ENCODE measurements around the gene FOSL2. TPM values are rescaled to one million over a fixed set of nuclear protein-coding genes. Genes with fewer than 3 reads are reported as not detected.

FOSL2 gene
- total and polyA plus RNA-seq, 2 donors: 6.0 to 37.1 TPM

- no peak for DNase-seq (ENCODE audit: low read depth in 6 of 9, low spot score in 9 of 9)
- WGBS: 98% methylated on average over 6 of the region's 6 CpGs
- Histone ChIP-seq H3K36me3 (ENCODE audit: control insufficient read depth in 2 of 2, insufficient read depth in 2 of 2, low read length in 1 of 2) (peaks cover 0 to 4% of the 10 kb centered on the region in 2 donors), H3K9me3 (ENCODE audit: control insufficient read depth in 2 of 2, insufficient read depth in 1 of 2, low read length in 1 of 2) (no peaks in the 10 kb centered on the region), H3K27me3 (ENCODE audit: control insufficient read depth in 2 of 2, insufficient read depth in 1 of 2, low read length in 1 of 2) (peaks cover 0 to 10% of the 10 kb centered on the region in 2 donors), H3K4me1 (ENCODE audit: control insufficient read depth in 2 of 2, insufficient read depth in 2 of 2, low read length in 2 of 2) (peaks cover 10 to 26% of the 10 kb centered on the region in 2 donors), H3K4me3 (ENCODE audit: low read length in 2 of 2) (no peak overlapping the region), H3K27ac (ENCODE audit: low read depth in 1 of 2, low read length in 1 of 2) (no peak overlapping the region)
Observed at GRCh38 chr2:28401948-28402550, 9.4 kb downstream of the FOSL2 start.

- Histone ChIP-seq H3K36me3 (ENCODE audit: control insufficient read depth in 2 of 2, insufficient read depth in 2 of 2, low read length in 1 of 2) (peaks cover 0 to 6% of the 10 kb centered on the region in 2 donors), H3K4me3 (ENCODE audit: low read length in 2 of 2) (no peak overlapping the region), H3K9me3 (ENCODE audit: control insufficient read depth in 2 of 2, insufficient read depth in 1 of 2, low read length in 1 of 2) (no peaks in the 10 kb centered on the region), H3K27me3 (ENCODE audit: control insufficient read depth in 2 of 2, insufficient read depth in 1 of 2, low read length in 1 of 2) (peaks cover 0 to 4% of the 10 kb centered on the region in 2 donors), H3K4me1 (ENCODE audit: control insufficient read depth in 2 of 2, insufficient read depth in 2 of 2, low read length in 2 of 2) (peaks cover 10 to 37% of the 10 kb centered on the region in 2 donors), H3K27ac (ENCODE audit: low read depth in 1 of 2, low read length in 1 of 2) (no peak overlapping the region)
- DNase-seq (ENCODE audit: low read depth in 6 of 9, low spot score in 9 of 9): no peak
- 53% methylated on average over 7 of the region's 7 CpGs for WGBS
Observed at GRCh38 chr2:28403370-28403956, 10.8 kb downstream of the FOSL2 start.

GRCh38 chr2:28404086-28404485, 11.4 kb downstream of the FOSL2 start:
- WGBS: 97% methylated on average over 11 of the region's 11 CpGs
- H3K4me1 ChIP-seq (ENCODE audit: control insufficient read depth in 2 of 2, insufficient read depth in 2 of 2, low read length in 2 of 2): peaks cover 14 to 39% of the 10 kb centered on the region in 2 donors

GRCh38 chr2:28405537-28405936, 12.9 kb downstream of the FOSL2 start:
- Histone ChIP-seq H3K36me3 (ENCODE audit: control insufficient read depth in 2 of 2, insufficient read depth in 2 of 2, low read length in 1 of 2) (peaks cover 0 to 8% of the 10 kb centered on the region in 2 donors), H3K4me1 (ENCODE audit: control insufficient read depth in 2 of 2, insufficient read depth in 2 of 2, low read length in 2 of 2) (peaks cover 22 to 49% of the 10 kb centered on the region in 2 donors), H3K9me3 (ENCODE audit: control insufficient read depth in 2 of 2, insufficient read depth in 1 of 2, low read length in 1 of 2) (no peaks in the 10 kb centered on the region), H3K4me3 (ENCODE audit: low read length in 2 of 2) (no peak overlapping the region), H3K27me3 (ENCODE audit: control insufficient read depth in 2 of 2, insufficient read depth in 1 of 2, low read length in 1 of 2) (no peaks in the 10 kb centered on the region), H3K27ac (ENCODE audit: low read depth in 1 of 2, low read length in 1 of 2) (no peak overlapping the region)
- DNase-seq (ENCODE audit: low read depth in 6 of 9, low spot score in 9 of 9): no peak
- WGBS: over 99% methylated on average over 3 of the region's 3 CpGs

More at GRCh38 chr2:28404086-28404485, 11.4 kb downstream of the FOSL2 start:
- peaks cover 0 to 3% of the 10 kb centered on the region in 2 donors for H3K27me3 ChIP-seq (ENCODE audit: control insufficient read depth in 2 of 2, insufficient read depth in 1 of 2, low read length in 1 of 2)
- H3K4me3 ChIP-seq (ENCODE audit: low read length in 2 of 2): no peak overlapping the region
- no peak overlapping the region for H3K27ac ChIP-seq (ENCODE audit: low read depth in 1 of 2, low read length in 1 of 2)
- peaks cover 0 to 8% of the 10 kb centered on the region in 2 donors for H3K36me3 ChIP-seq (ENCODE audit: control insufficient read depth in 2 of 2, insufficient read depth in 2 of 2, low read length in 1 of 2)
- no peaks in the 10 kb centered on the region for H3K9me3 ChIP-seq (ENCODE audit: control insufficient read depth in 2 of 2, insufficient read depth in 1 of 2, low read length in 1 of 2)
- DNase-seq (ENCODE audit: low read depth in 6 of 9, low spot score in 9 of 9): no peak

- no peak overlapping the region for H3K27ac ChIP-seq (ENCODE audit: low read depth in 1 of 2, low read length in 1 of 2)
- no peak overlapping the region for H3K4me3 ChIP-seq (ENCODE audit: low read length in 2 of 2)
- no peaks in the 10 kb centered on the region for H3K9me3 ChIP-seq (ENCODE audit: control insufficient read depth in 2 of 2, insufficient read depth in 1 of 2, low read length in 1 of 2)
- peak in 1 of 9 donors; percentile 58 for DNase-seq (ENCODE audit: low read depth in 6 of 9, low spot score in 9 of 9)
- 78% methylated on average over 16 of the region's 16 CpGs for WGBS
- H3K36me3 ChIP-seq (ENCODE audit: control insufficient read depth in 2 of 2, insufficient read depth in 2 of 2, low read length in 1 of 2): peaks cover 0 to 8% of the 10 kb centered on the region in 2 donors
- no peaks in the 10 kb centered on the region for H3K27me3 ChIP-seq (ENCODE audit: control insufficient read depth in 2 of 2, insufficient read depth in 1 of 2, low read length in 1 of 2)
- peaks cover 28 to 58% of the 10 kb centered on the region in 2 donors for H3K4me1 ChIP-seq (ENCODE audit: control insufficient read depth in 2 of 2, insufficient read depth in 2 of 2, low read length in 2 of 2)
Observed at GRCh38 chr2:28406276-28407096, 13.8 kb downstream of the FOSL2 start.

GRCh38 chr2:28407131-28407975, 14.7 kb downstream of the FOSL2 start:
- 97% methylated on average over 8 of the region's 8 CpGs for WGBS
- DNase-seq (ENCODE audit: low read depth in 6 of 9, low spot score in 9 of 9): no peak
- H3K36me3 ChIP-seq (ENCODE audit: control insufficient read depth in 2 of 2, insufficient read depth in 2 of 2, low read length in 1 of 2): peaks cover 0 to 10% of the 10 kb centered on the region in 2 donors
- no peaks in the 10 kb centered on the region for H3K27me3 ChIP-seq (ENCODE audit: control insufficient read depth in 2 of 2, insufficient read depth in 1 of 2, low read length in 1 of 2)
- no peaks in the 10 kb centered on the region for H3K9me3 ChIP-seq (ENCODE audit: control insufficient read depth in 2 of 2, insufficient read depth in 1 of 2, low read length in 1 of 2)
- no peak overlapping the region for H3K4me3 ChIP-seq (ENCODE audit: low read length in 2 of 2)
- H3K27ac ChIP-seq (ENCODE audit: low read depth in 1 of 2, low read length in 1 of 2): no peak overlapping the region
- H3K4me1 ChIP-seq (ENCODE audit: control insufficient read depth in 2 of 2, insufficient read depth in 2 of 2, low read length in 2 of 2): peaks cover 25 to 66% of the 10 kb centered on the region in 2 donors

- peaks cover 5 to 10% of the 10 kb centered on the region in 2 donors for H3K36me3 ChIP-seq (ENCODE audit: control insufficient read depth in 2 of 2, insufficient read depth in 2 of 2, low read length in 1 of 2)
- no peaks in the 10 kb centered on the region for H3K9me3 ChIP-seq (ENCODE audit: control insufficient read depth in 2 of 2, insufficient read depth in 1 of 2, low read length in 1 of 2)
- WGBS: 94% methylated on average over 5 of the region's 5 CpGs
- H3K27me3 ChIP-seq (ENCODE audit: control insufficient read depth in 2 of 2, insufficient read depth in 1 of 2, low read length in 1 of 2): no peaks in the 10 kb centered on the region
- no peak for DNase-seq (ENCODE audit: low read depth in 6 of 9, low spot score in 9 of 9)
- peaks cover 22 to 70% of the 10 kb centered on the region in 2 donors for H3K4me1 ChIP-seq (ENCODE audit: control insufficient read depth in 2 of 2, insufficient read depth in 2 of 2, low read length in 2 of 2)
- H3K27ac ChIP-seq (ENCODE audit: low read depth in 1 of 2, low read length in 1 of 2): no peak overlapping the region
- no peak overlapping the region for H3K4me3 ChIP-seq (ENCODE audit: low read length in 2 of 2)
Observed at GRCh38 chr2:28407976-28408690, 15.5 kb downstream of the FOSL2 start.

Data from thymus (tissue), 11 donors.